NT2/D1 (cell line): ENCODE results near the gene PMVK.

ENCODE experiments used
- DNase-seq: peaks from one replicate; pipeline ENCODE4 v3.0.0-alpha.2; 2011; ENCODE audit warnings: low read depth, low spot score
- H3K27me3 ChIP-seq: 2 replicates; pipeline ENCODE4 v1.6.0; 2011; ENCODE audit warnings: mild to moderate bottlenecking; ENCODE audit not compliant: insufficient read length, insufficient read depth
- H3K36me3 ChIP-seq: 2 replicates; pipeline ENCODE4 v1.6.1; 2011; ENCODE audit warnings: mild to moderate bottlenecking, low read length, mixed read lengths; ENCODE audit not compliant: insufficient read depth, insufficient read length
- H3K4me1 ChIP-seq: 2 replicates; pipeline ENCODE4 v1.5.1; 2011; ENCODE audit not compliant: insufficient read depth, insufficient read length
- H3K4me3 ChIP-seq: 2 replicates; pipeline ENCODE4 v1.5.1; 2011; ENCODE audit warnings: low read depth; ENCODE audit not compliant: insufficient read length
- H3K9ac ChIP-seq: 2 replicates; pipeline ENCODE4 v1.6.0; 2011; ENCODE audit warnings: low read depth; ENCODE audit not compliant: insufficient read length
- H3K9me3 ChIP-seq: 2 replicates; pipeline ENCODE4 v1.5.1; 2011; ENCODE audit warnings: mild to moderate bottlenecking, low read length; ENCODE audit not compliant: insufficient read depth
- SUZ12 ChIP-seq: IDR thresholded peaks from 2 replicates; pipeline ENCODE4 v1.6.1; 2011; ENCODE audit not compliant: insufficient read length, insufficient read depth; ENCODE audit errors: extremely low read depth
- YY1 ChIP-seq: IDR thresholded peaks from 2 replicates; pipeline ENCODE4 v1.6.1; 2011; ENCODE audit not compliant: insufficient read length, insufficient read depth
- ZNF274 ChIP-seq: IDR thresholded peaks from 2 replicates; pipeline ENCODE4 v1.6.1; 2011; ENCODE audit warnings: mild to moderate bottlenecking, low read depth, low read length

PMVK gene

DNA sequence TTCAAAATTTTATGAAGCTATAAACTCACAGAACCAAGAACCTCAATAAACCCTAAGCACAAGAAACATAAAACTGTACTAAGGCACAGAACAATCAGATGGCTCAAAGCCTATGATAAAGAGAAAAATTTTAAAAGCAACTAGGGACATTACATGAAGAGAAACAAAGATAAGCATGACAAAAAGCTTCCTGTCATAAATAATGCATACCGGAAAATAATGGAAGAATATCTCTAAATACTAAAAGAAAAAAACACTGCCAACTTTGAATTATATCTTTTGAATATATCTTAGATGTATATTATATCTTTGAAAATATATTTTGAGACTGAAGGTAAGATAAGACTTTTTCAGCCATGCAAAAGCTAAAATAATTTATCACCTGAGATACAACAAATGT, 45.1 kb downstream of the PMVK start:
- peaks cover 6% of the 10 kb centered on the region; the same call in 1 of the 2 replicates for H3K9me3 ChIP-seq
- H3K4me1 ChIP-seq, result peaks cover 2% of the 10 kb centered on the region
- TF ChIP-seq SUZ12, result no peak
- TF ChIP-seq YY1, result no peak
- TF ChIP-seq ZNF274, result no peak
- no peaks in the 10 kb centered on the region for H3K36me3 ChIP-seq
- no peak overlapping the region for H3K9ac ChIP-seq
- no peak overlapping the region for H3K4me3 ChIP-seq
- DNase-seq, result no peak
- no peaks in the 10 kb centered on the region for H3K27me3 ChIP-seq

DNA sequence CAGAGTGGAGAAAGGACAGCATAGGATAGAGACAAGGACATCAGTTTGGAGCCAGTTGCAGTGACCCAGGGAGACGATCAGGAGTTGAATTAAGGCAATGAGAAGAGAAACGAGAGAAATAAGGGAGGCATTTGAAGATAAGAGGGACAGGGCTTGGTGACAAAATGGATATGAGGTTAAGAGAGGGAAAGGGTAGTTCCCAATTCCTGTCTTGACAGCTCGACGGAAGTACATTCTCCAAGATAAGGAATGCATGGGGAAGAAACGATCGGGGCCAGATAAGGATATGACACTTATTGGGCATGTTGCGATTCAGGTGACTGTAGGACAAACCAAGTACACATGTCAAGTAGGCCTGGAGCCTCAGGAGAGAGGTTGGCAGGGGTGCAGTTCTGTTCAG, 47.8 kb downstream of the PMVK start:
- no peak for TF ChIP-seq YY1
- no peak for TF ChIP-seq SUZ12
- no peak for TF ChIP-seq ZNF274
- DNase-seq, result no peak
- Histone ChIP-seq H3K4me3 (no peak overlapping the region), H3K9me3 (peaks cover 6% of the 10 kb centered on the region; the same call in 1 of the 2 replicates), H3K4me1 (no peaks in the 10 kb centered on the region), H3K9ac (no peak overlapping the region), H3K27me3 (no peaks in the 10 kb centered on the region), H3K36me3 (no peaks in the 10 kb centered on the region)

DNA sequence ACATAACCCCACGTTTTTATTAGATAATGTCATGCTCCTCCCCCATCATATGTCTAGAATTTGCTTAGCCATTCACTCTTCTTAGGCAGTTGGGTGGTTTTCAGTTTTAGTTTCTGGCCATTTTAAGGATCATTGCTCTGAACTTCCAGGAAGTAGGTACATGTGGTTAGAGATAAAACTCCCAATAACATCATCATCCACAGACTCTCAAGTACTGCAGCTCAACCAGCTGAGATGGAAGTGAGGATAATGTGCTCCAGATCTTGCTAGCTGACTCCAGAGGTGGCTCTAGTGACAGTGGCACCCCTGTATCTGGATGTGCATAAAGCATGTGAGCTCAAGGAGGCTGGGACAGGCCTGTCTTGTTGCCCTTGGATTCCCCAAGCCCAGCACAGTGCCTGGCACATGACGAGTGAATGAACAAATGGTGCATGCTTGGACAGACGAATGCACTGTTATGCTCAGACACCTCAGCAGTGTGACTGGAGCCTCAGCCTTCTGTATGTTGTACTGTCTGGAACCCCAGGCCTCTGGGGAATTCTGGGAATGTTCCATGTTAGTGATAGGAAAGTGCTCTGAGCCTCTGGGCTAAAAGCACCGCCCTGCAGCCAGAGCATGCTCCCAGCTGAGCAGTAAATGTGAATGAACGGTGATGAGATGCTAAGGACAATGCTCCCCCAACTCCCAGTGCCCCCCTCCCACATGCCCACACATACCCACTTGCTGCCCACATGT, 50.1 kb downstream of the PMVK start:
- TF ChIP-seq ZNF274 (no peak), SUZ12 (no peak), YY1 (no peak)
- no peak overlapping the region for H3K9ac ChIP-seq
- no peaks in the 10 kb centered on the region for H3K9me3 ChIP-seq
- no peaks in the 10 kb centered on the region for H3K27me3 ChIP-seq
- H3K4me1 ChIP-seq, result no peaks in the 10 kb centered on the region
- H3K36me3 ChIP-seq, result no peaks in the 10 kb centered on the region
- no peak overlapping the region for H3K4me3 ChIP-seq
- DNase-seq, result no peak

DNA sequence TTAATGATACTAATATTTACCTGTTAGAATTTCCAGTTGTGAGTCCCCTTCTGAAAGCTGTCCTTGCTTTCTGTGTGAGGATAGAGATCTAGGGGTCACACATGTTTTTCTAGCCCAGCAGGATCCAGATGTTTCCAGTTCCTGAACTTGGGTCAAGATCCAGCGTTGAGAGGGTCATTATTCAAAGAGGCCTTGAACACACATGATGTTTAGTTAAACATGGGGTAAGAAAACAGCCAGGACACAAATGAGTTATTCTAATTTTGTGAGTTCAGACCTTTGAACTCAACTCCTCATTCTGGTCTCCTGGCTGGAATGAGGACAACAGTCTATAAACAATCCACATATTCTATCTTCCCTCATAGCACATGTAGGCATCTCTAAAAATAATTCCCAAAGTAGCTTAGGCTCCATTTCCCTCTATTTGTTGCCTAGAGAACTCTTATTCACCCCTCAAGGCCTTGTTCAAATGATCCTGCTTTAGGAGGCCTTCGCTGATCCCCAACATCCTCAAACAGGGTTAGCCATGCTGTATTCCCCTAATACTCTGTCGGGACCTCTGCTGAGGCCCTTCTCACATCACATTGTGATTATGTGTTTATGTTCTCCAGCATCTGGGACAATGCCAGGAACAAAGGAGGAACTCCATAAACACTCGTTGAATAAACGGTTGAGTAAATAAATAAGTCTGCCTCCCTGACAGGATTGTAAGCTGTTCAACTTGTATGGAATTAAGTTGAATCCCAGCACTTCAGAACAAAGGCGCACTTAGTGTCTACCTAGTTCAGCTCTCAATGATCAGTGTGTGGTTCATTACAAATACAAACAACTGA, 51.4 kb downstream of the PMVK start:
- Histone ChIP-seq H3K4me1 (no peaks in the 10 kb centered on the region), H3K36me3 (no peaks in the 10 kb centered on the region), H3K9ac (no peak overlapping the region), H3K27me3 (no peaks in the 10 kb centered on the region), H3K9me3 (no peaks in the 10 kb centered on the region), H3K4me3 (no peak overlapping the region)
- TF ChIP-seq YY1, result no peak
- TF ChIP-seq SUZ12, result no peak
- no peak for TF ChIP-seq ZNF274
- DNase-seq, result no peak

DNA sequence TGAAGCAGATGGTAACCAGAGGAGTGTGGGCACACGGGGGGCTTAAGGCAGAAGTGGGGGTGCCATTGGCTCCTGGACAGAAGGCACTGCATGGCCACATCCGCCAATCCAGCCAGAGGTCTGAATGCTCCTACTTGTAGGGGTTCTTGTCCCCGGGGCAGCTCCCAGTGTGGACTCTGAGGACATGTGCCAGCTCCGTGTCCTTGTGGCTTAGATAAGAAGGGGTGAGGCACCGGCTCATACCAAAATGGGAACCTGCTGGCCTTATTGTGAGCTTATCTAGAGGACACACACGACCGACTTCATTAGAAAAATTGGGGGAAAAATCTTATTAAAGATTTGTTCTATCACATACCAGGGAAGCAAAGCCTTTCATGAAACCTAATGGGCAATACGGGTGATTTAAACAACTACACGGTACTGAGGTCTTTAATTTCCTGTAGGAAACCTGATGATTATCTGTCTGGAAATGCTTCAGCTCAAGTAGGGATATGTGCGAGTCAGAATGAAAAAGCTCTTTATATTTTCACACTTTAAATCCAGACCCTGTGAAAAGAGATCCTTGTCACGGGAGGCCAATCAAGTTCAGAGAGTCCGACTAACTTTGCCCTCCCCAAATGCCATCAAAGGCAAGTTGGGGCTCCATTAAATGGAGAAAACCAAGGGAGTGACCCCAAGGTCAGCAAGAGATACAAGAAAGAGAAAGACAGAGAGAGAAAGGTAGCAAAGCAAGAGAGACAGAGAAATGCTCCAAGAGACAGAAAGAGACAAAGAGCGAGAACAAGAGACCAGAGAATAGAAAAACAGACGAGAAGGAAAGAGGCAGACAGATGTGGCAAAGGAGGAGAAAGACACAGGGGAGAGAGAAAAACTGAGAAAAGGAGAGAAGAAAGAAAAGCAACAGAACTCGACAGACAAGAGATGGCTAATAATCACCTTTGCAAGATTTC, 52.3 kb downstream of the PMVK start:
- Histone ChIP-seq H3K4me3 (no peak overlapping the region), H3K9me3 (no peaks in the 10 kb centered on the region), H3K9ac (no peak overlapping the region), H3K27me3 (no peaks in the 10 kb centered on the region), H3K4me1 (no peaks in the 10 kb centered on the region), H3K36me3 (no peaks in the 10 kb centered on the region)
- TF ChIP-seq YY1 (no peak), SUZ12 (no peak), ZNF274 (no peak)
- DNase-seq, result no peak

DNA sequence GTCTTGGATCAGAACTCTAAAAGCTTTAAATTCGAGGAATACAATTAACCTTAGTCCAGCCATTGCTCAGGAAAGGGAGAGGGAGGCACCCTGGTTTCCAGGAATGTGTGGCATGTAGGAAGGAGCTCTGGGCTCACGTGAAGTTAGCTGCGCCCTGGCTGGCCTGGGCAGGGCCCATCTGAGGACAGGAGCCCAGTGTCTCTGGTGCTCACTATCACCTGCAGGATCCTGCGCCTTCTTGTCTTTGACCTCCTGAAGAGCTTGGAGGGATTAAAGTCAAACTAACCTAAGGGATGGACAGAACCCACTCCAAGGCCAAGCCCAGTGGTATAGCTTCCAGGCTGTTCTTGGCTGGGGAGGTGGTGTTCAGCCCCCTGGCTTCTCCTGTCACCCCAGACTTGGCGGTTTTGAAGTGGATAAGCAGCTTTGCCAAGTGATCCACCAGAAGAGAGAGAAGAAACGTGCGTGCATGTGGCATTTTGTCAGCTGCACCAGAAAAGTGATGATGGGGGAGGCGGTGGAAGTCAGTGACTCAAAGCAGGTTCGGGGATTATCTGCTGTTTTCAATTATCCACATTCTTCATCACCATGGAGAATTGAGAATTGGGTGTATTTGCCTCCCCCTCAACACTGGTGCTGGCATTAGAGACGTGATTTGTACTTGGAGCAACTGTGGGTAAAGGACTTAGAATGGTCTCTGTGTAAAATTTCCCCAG, 54.5 kb downstream of the PMVK start:
- no peaks in the 10 kb centered on the region for H3K27me3 ChIP-seq
- no peaks in the 10 kb centered on the region for H3K36me3 ChIP-seq
- H3K4me3 ChIP-seq, result no peak overlapping the region
- no peak for DNase-seq
- TF ChIP-seq YY1 (no peak), ZNF274 (no peak), SUZ12 (no peak)
- no peak overlapping the region for H3K9ac ChIP-seq
- H3K4me1 ChIP-seq, result no peaks in the 10 kb centered on the region
- no peaks in the 10 kb centered on the region for H3K9me3 ChIP-seq
